GM12878 (cell line): ENCODE measurements around the gene RBMS1.

Experiments
- ASH2L ChIP-seq: fragments of 300-600, 200-600 bp; sonication (generic); IDR thresholded peaks from 2 replicates; pipeline ENCODE4 v1.6.1; 2017; ENCODE audit warnings: low read depth, mild to moderate bottlenecking, borderline replicate concordance
- BHLHE40 ChIP-seq, 2 experiments: fragments of 450-650 bp in 1 of 2; IDR thresholded peaks; 2 replicates each; pipeline ENCODE4 v1.6.1; 2011 to 2017; ENCODE audit warnings: low read depth in 2 of 2, borderline replicate concordance in 1 of 2, improper control_type of control experiment in 1 of 2, low read length in 1 of 2, mild to moderate bottlenecking in 1 of 2
- EZH2 ChIP-seq: IDR thresholded peaks from 2 replicates; pipeline ENCODE4 v1.6.1; 2012; ENCODE audit warnings: low read depth, mild to moderate bottlenecking, control low read depth, inconsistent platforms, low read length, borderline replicate concordance; ENCODE audit not compliant: control insufficient read depth
- GABPA ChIP-seq: IDR thresholded peaks from 2 replicates; pipeline ENCODE4 v1.6.1; 2014; ENCODE audit warnings: antibody characterized with exemption, low read depth, mild to moderate bottlenecking, inconsistent platforms
- GATAD2B ChIP-seq: fragments of 450-650 bp; conservative IDR thresholded peaks from 2 replicates; pipeline ENCODE4 v1.6.1; 2017; ENCODE audit warnings: low read depth, mild to moderate bottlenecking, moderate library complexity
- MTA2 ChIP-seq: fragments of 450-650 bp; IDR thresholded peaks from 2 replicates; pipeline ENCODE4 v1.6.1; 2016; ENCODE audit warnings: low read depth, mild to moderate bottlenecking, moderate library complexity
- MTA3 ChIP-seq: IDR thresholded peaks from 2 replicates; pipeline ENCODE4 v1.6.1; 2012; ENCODE audit warnings: low read length, inconsistent platforms, borderline replicate concordance
- NFYB ChIP-seq: IDR thresholded peaks from 2 replicates; pipeline ENCODE4 v1.6.1; 2011; ENCODE audit warnings: low read depth, mild to moderate bottlenecking, low read length, improper control_type of control experiment, moderate library complexity; ENCODE audit not compliant: insufficient read depth
- POLR2AphosphoS5 ChIP-seq: IDR thresholded peaks from 2 replicates; pipeline ENCODE4 v1.6.1; 2011; ENCODE audit warnings: mild to moderate bottlenecking, low read length, inconsistent platforms
- YY1 ChIP-seq: IDR thresholded peaks from 2 replicates; pipeline ENCODE4 v1.6.1; 2011; ENCODE audit warnings: low read depth, mild to moderate bottlenecking, low read length
- ZNF384 ChIP-seq: IDR thresholded peaks from 2 replicates; pipeline ENCODE4 v1.6.1; 2012; ENCODE audit warnings: low read depth, mild to moderate bottlenecking, low read length, improper control_type of control experiment, borderline replicate concordance
- TF ChIP-seq, protein P1 (sequence below): IDR thresholded peaks from 2 replicates; pipeline ENCODE4 v1.6.1; 2012; ENCODE audit warnings: low read depth, low read length, improper control_type of control experiment
- TF ChIP-seq, protein P2 (sequence below), 3 experiments: IDR thresholded peaks in 2 of 3; conservative IDR thresholded peaks in 1 of 3; 2 replicates each; pipeline ENCODE4 v1.5.1; 2011; ENCODE audit warnings: low read depth in 3 of 3, low read length in 3 of 3, mild to moderate bottlenecking in 3 of 3, control low read depth in 2 of 3, moderate library complexity in 2 of 3, inconsistent platforms in 1 of 3, mixed read lengths in 1 of 3; ENCODE audit not compliant: control insufficient read depth in 2 of 3, insufficient read depth in 1 of 3; ENCODE audit errors: extremely low read depth in 1 of 3

DNA sequence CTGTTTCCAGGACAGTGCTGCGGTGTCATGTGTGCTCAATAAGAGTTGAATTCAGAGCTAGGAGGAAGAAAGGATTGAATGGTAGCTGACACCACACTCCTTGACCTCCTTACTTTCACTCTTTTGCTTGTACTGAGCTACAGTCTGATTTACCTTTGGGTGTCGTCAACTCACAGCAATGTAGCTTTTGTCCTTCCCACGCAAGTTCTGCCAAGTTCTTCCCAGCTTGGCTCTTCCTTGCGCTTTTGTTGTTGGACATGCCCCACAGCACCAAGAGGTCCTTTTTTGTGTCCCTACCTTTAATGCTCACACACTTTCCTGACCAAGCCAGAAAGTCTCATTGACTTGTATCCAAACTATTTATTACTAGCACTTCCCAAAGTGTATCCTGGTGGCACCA is 255.2 kb downstream of the RBMS1 start:
- TF ChIP-seq EZH2: no peak
- TF ChIP-seq, protein P1, sequence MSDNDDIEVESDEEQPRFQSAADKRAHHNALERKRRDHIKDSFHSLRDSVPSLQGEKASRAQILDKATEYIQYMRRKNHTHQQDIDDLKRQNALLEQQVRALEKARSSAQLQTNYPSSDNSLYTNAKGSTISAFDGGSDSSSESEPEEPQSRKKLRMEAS: no peak
- TF ChIP-seq NFYB: no peak
- TF ChIP-seq ZNF384: no peak
- TF ChIP-seq ASH2L: no peak
- TF ChIP-seq POLR2AphosphoS5: no peak
- TF ChIP-seq YY1: no peak
- TF ChIP-seq, protein P2, sequence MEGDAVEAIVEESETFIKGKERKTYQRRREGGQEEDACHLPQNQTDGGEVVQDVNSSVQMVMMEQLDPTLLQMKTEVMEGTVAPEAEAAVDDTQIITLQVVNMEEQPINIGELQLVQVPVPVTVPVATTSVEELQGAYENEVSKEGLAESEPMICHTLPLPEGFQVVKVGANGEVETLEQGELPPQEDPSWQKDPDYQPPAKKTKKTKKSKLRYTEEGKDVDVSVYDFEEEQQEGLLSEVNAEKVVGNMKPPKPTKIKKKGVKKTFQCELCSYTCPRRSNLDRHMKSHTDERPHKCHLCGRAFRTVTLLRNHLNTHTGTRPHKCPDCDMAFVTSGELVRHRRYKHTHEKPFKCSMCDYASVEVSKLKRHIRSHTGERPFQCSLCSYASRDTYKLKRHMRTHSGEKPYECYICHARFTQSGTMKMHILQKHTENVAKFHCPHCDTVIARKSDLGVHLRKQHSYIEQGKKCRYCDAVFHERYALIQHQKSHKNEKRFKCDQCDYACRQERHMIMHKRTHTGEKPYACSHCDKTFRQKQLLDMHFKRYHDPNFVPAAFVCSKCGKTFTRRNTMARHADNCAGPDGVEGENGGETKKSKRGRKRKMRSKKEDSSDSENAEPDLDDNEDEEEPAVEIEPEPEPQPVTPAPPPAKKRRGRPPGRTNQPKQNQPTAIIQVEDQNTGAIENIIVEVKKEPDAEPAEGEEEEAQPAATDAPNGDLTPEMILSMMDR (IDR thresholded peaks at IDR 0.05 in 2 of 3, conservative IDR thresholded peaks at IDR 0.05 in 1 of 3; ENCODE audit: control insufficient read depth in 2 of 3, extremely low read depth in 1 of 3, insufficient read depth in 1 of 3, low read depth in 3 of 3, low read length in 3 of 3): no peak
- no peak for TF ChIP-seq MTA2
- TF ChIP-seq BHLHE40 (IDR thresholded peaks at IDR 0.05; ENCODE audit: borderline replicate concordance in 1 of 2, low read depth in 2 of 2, low read length in 1 of 2): no peak
- no peak for TF ChIP-seq MTA3
- TF ChIP-seq GABPA: no peak
- no peak for TF ChIP-seq GATAD2B
